H9 (cell line): ENCODE measurements around the gene TST. TPM values are rescaled to one million over a fixed set of nuclear protein-coding genes. Genes with fewer than 3 reads are reported as not detected.

Experiments used
- DNase-seq: peaks from one replicate; pipeline ENCODE4 v3.0.0-alpha.2; 2017
- H2AFZ ChIP-seq: one replicate; pipeline ENCODE4 v1.6.1; 2013; ENCODE audit warnings: mild to moderate bottlenecking, low read length, control low read depth, moderate library complexity
- H2AK5ac ChIP-seq: 2 replicates; pipeline ENCODE4 v1.6.1; 2013; ENCODE audit warnings: low read length, control low read depth, mixed read lengths; ENCODE audit not compliant: insufficient read length
- H2BK120ac ChIP-seq: one replicate; pipeline ENCODE4 v1.6.1; 2013; ENCODE audit warnings: low read depth, mild to moderate bottlenecking, low read length, control low read depth, inconsistent platforms; ENCODE audit not compliant: poor library complexity, severe bottlenecking
- H2BK12ac ChIP-seq: 2 replicates; pipeline ENCODE4 v1.6.1; 2013; ENCODE audit warnings: low read length, control low read depth, mixed read lengths, low read depth; ENCODE audit not compliant: insufficient read length
- H2BK15ac ChIP-seq: 2 replicates; pipeline ENCODE4 v1.6.1; 2013; ENCODE audit warnings: low read depth, low read length, control low read depth
- H2BK20ac ChIP-seq: one replicate; pipeline ENCODE4 v1.6.1; 2013; ENCODE audit warnings: low read depth, mild to moderate bottlenecking, low read length, control low read depth, inconsistent platforms; ENCODE audit not compliant: poor library complexity, severe bottlenecking
- H2BK5ac ChIP-seq: 2 replicates; pipeline ENCODE4 v1.6.1; 2013; ENCODE audit warnings: low read length, control low read depth, mixed read lengths; ENCODE audit not compliant: insufficient read length
- H3K14ac ChIP-seq: 2 replicates; pipeline ENCODE4 v1.6.1; 2013; ENCODE audit warnings: low read length, control low read depth; ENCODE audit not compliant: insufficient read depth
- H3K18ac ChIP-seq: 2 replicates; pipeline ENCODE4 v1.6.1; 2013; ENCODE audit warnings: low read depth, mild to moderate bottlenecking, mixed read lengths, low read length, control low read depth; ENCODE audit not compliant: insufficient read length
- H3K23ac ChIP-seq: 2 replicates; pipeline ENCODE4 v1.6.1; 2013; ENCODE audit warnings: low read length, control low read depth, mixed read lengths, low read depth; ENCODE audit not compliant: insufficient read length
- H3K23me2 ChIP-seq: 2 replicates; pipeline ENCODE4 v1.6.1; 2013; ENCODE audit warnings: low read depth, mild to moderate bottlenecking, mixed read lengths, low read length, control low read depth; ENCODE audit not compliant: insufficient read length, poor library complexity, severe bottlenecking
- H3K27ac ChIP-seq: 2 replicates; pipeline ENCODE4 v1.5.1; 2013; ENCODE audit warnings: low read length, control low read depth, mixed read lengths, low read depth; ENCODE audit not compliant: insufficient read length
- H3K27me3 ChIP-seq: 2 replicates; pipeline ENCODE4 v1.6.1; 2013; ENCODE audit warnings: low read length, control low read depth, inconsistent platforms; ENCODE audit not compliant: insufficient read depth
- H3K4ac ChIP-seq: 2 replicates; pipeline ENCODE4 v1.6.1; 2013; ENCODE audit warnings: low read depth, mild to moderate bottlenecking, control low read depth, inconsistent platforms, low read length, moderate library complexity
- H3K4me1 ChIP-seq: 2 replicates; pipeline ENCODE4 v1.6.1; 2013; ENCODE audit warnings: low read length, control low read depth, inconsistent platforms; ENCODE audit not compliant: insufficient read depth
- H3K4me2 ChIP-seq: 2 replicates; pipeline ENCODE4 v1.6.1; 2013; ENCODE audit warnings: low read length, control low read depth, mixed read lengths; ENCODE audit not compliant: insufficient read length, insufficient read depth
- H3K56ac ChIP-seq: 2 replicates; pipeline ENCODE4 v1.6.1; 2013; ENCODE audit warnings: low read depth, mild to moderate bottlenecking, mixed read lengths, low read length, control low read depth; ENCODE audit not compliant: insufficient read length
- H3K79me1 ChIP-seq: 2 replicates; pipeline ENCODE4 v1.6.1; 2013; ENCODE audit warnings: low read depth, mild to moderate bottlenecking, moderate library complexity, low read length, control low read depth, inconsistent platforms; ENCODE audit not compliant: insufficient read depth, poor library complexity, severe bottlenecking
- H3K79me2 ChIP-seq: 2 replicates; pipeline ENCODE4 v1.6.1; 2013; ENCODE audit warnings: low read length, control low read depth, inconsistent platforms; ENCODE audit not compliant: insufficient read depth
- H3K9ac ChIP-seq: 2 replicates; pipeline ENCODE4 v1.6.1; 2013; ENCODE audit warnings: low read length, control low read depth, mixed read lengths; ENCODE audit not compliant: insufficient read length; ENCODE audit errors: extremely low read depth
- H3K9me3 ChIP-seq: one replicate; pipeline ENCODE4 v1.6.1; 2013; ENCODE audit warnings: low read depth, low read length, inconsistent platforms; ENCODE audit not compliant: control insufficient read depth
- H3T11ph ChIP-seq: one replicate; pipeline ENCODE4 v1.6.1; 2013; ENCODE audit warnings: mild to moderate bottlenecking, low read length, control low read depth, inconsistent platforms
- H4K20me1 ChIP-seq: one replicate; pipeline ENCODE4 v1.6.1; 2013; ENCODE audit not compliant: control insufficient read depth, insufficient read length, insufficient read depth
- H4K5ac ChIP-seq: 2 replicates; pipeline ENCODE4 v1.6.1; 2013; ENCODE audit warnings: low read depth, mild to moderate bottlenecking, mixed read lengths, low read length, control low read depth; ENCODE audit not compliant: insufficient read length
- H4K8ac ChIP-seq: replicated peaks from 2 replicates; pipeline ENCODE4 v1.6.1; 2013; ENCODE audit warnings: low read length, control low read depth, mixed read lengths, low read depth; ENCODE audit not compliant: insufficient read length
- H4K91ac ChIP-seq: 2 replicates; pipeline ENCODE4 v1.6.1; 2013; ENCODE audit warnings: low read depth, mild to moderate bottlenecking, moderate library complexity, mixed read lengths, low read length, control low read depth; ENCODE audit not compliant: insufficient read length
- H3K27ac Mint-ChIP-seq, 3 experiments: 2 replicates in 2 of 3; 3 replicates in 1 of 3; pipeline ENCODE4 v1.8.0; 2020 to 2021; ENCODE audit warnings: mixed read lengths in 3 of 3, mild to moderate bottlenecking in 1 of 3, moderate library complexity in 1 of 3
- H3K27me3 Mint-ChIP-seq: 2 replicates; pipeline ENCODE4 v1.8.0; 2021; ENCODE audit warnings: low read depth, mild to moderate bottlenecking, moderate library complexity, mixed read lengths
- H3K36me3 Mint-ChIP-seq, 3 experiments: 2 replicates in 2 of 3; 3 replicates in 1 of 3; pipeline ENCODE4 v1.8.0; 2020 to 2021; ENCODE audit warnings: low read depth in 3 of 3, mixed read lengths in 3 of 3; ENCODE audit not compliant: insufficient read depth in 1 of 3
- H3K4me1 Mint-ChIP-seq, 2 experiments: 2 replicates each; pipeline ENCODE4 v1.8.0; 2020; ENCODE audit warnings: mixed read lengths in 2 of 2
- H3K4me3 Mint-ChIP-seq, 2 experiments: 2 replicates in 1 of 2; 3 replicates in 1 of 2; pipeline ENCODE4 v1.8.0; 2020 to 2021; ENCODE audit warnings: mild to moderate bottlenecking in 2 of 2, mixed read lengths in 2 of 2, moderate library complexity in 1 of 2
- H3K9me3 Mint-ChIP-seq, 2 experiments: 2 replicates in 1 of 2; 3 replicates in 1 of 2; pipeline ENCODE4 v1.8.0; 2020; ENCODE audit warnings: mild to moderate bottlenecking in 2 of 2, mixed read lengths in 2 of 2, moderate library complexity in 1 of 2
- WGBS: extraction: QIAGEN DNeasy Blood & Tissue Kit; methylation state at CpG from one replicate; pipeline ENCODE4 v1.1.7; 2013; ENCODE audit warnings: missing lambda C conversion rate, low lambda C conversion rate, mixed read lengths; ENCODE audit not compliant: insufficient read length; ENCODE audit errors: extremely low coverage; 5-methylcytosine and 5-hydroxymethylcytosine counted together
- total RNA-seq: library from RNA; stranded (reverse); gene quantifications from 2 replicates; pipeline ENCODE4 v1.2.1, GENCODE V29; 2021
- TF ChIP-seq, protein P1 (sequence below): fragments of 200-600 bp; sonication (generic); conservative IDR thresholded peaks from 3 replicates; pipeline ENCODE4 v1.8.0; 2021; ENCODE audit warnings: antibody characterized with exemption, mild to moderate bottlenecking

The TST gene
- total RNA-seq, 1 experiment from 2014 or later = 31.9 TPM

DNA sequence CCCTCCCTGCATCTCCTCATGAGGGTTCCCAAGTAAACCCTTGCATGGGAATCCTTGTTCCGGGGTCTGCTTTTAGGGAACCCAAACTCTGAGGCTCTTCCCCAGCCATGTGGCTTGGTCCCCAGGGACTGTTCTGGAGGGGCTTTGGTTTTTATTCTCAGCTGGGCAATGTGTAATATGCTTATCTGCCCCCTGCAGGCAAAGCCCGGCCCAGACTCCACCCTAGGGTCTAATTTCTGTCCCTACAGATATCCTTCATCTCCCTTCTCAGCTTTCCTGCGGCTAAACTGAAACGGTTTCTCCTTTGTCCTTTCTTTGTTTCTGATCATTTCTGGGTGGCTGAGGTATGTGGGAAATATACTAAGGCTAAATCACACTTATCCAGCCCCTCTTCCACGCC, 37.1 kb downstream of the TST start:
- peaks cover 63% of the 10 kb centered on the region for H3K27me3 Mint-ChIP-seq
- no CpG with 5 or more reads among the region's 5 CpGs for WGBS
- H3K23ac ChIP-seq = no peak overlapping the region

More for the DNA sequence above, 37.1 kb downstream of the TST start:
- Histone ChIP-seq H2BK5ac (no peak overlapping the region), H2BK20ac (no peak overlapping the region), H2AK5ac (no peak overlapping the region), H2BK15ac (no peak overlapping the region), H3K79me2 (no peaks in the 10 kb centered on the region), H3K56ac (no peak overlapping the region), H3K27me3 (no peaks in the 10 kb centered on the region), H3K4me2 (no peak overlapping the region), H2BK12ac (no peak overlapping the region), H3K27ac (no peak overlapping the region), H3K9ac (no peak overlapping the region), H4K8ac (no peak overlapping the region), H3K23me2 (peaks cover 3% of the 10 kb centered on the region), H4K91ac (no peak overlapping the region), H2AFZ (no peak overlapping the region), H3K4ac (no peak overlapping the region), H3K79me1 (no peaks in the 10 kb centered on the region), H4K20me1 (no peaks in the 10 kb centered on the region), H3K18ac (no peak overlapping the region), H3K14ac (no peak overlapping the region), H2BK120ac (no peak overlapping the region), H3T11ph (no peak overlapping the region), H4K5ac (no peak overlapping the region), H3K4me1 (no peaks in the 10 kb centered on the region), H3K9me3 (peaks cover 7% of the 10 kb centered on the region)
- Mint-ChIP-seq H3K9me3 (peaks cover 15 to 19% of the 10 kb centered on the region in 2 experiments), H3K27ac (no peak overlapping the region), H3K4me3 (no peak overlapping the region), H3K4me1 (peaks cover 5 to 13% of the 10 kb centered on the region in 2 experiments; a peak in 3 of 4 replicates), H3K36me3 (peaks cover 4 to 6% (median 5%) of the 10 kb centered on the region in 3 experiments; a peak in 4 of 7 replicates)
- TF ChIP-seq, protein P1, sequence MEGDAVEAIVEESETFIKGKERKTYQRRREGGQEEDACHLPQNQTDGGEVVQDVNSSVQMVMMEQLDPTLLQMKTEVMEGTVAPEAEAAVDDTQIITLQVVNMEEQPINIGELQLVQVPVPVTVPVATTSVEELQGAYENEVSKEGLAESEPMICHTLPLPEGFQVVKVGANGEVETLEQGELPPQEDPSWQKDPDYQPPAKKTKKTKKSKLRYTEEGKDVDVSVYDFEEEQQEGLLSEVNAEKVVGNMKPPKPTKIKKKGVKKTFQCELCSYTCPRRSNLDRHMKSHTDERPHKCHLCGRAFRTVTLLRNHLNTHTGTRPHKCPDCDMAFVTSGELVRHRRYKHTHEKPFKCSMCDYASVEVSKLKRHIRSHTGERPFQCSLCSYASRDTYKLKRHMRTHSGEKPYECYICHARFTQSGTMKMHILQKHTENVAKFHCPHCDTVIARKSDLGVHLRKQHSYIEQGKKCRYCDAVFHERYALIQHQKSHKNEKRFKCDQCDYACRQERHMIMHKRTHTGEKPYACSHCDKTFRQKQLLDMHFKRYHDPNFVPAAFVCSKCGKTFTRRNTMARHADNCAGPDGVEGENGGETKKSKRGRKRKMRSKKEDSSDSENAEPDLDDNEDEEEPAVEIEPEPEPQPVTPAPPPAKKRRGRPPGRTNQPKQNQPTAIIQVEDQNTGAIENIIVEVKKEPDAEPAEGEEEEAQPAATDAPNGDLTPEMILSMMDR = peak; percentile 21; the same call in 2 of the 3 replicates
- no peak for DNase-seq
